GM23338 (cell line): ENCODE data around the gene MAGOH. TPM values are rescaled to one million over a fixed set of nuclear protein-coding genes. Genes with fewer than 3 reads are reported as not detected.

Source experiments
- ATAC-seq: fragments of 200-7000 bp; cut with Tn5 transposase; 3 replicates; pipeline ENCODE4 v1.9.1; 2020
- DNase-seq: peaks from one replicate; pipeline ENCODE4 v3.0.0-alpha.2; 2015; ENCODE audit warnings: low spot score
- H2AFZ ChIP-seq: fragments of 200-600 bp; sonication (generic); 2 replicates; pipeline ENCODE4 v1.8.0; 2016; ENCODE audit warnings: antibody characterized with exemption, mild to moderate bottlenecking, moderate library complexity
- H3F3A ChIP-seq: fragments of 200-600 bp; sonication (generic); replicated peaks from 2 replicates; pipeline ENCODE4 v1.8.0; 2017; ENCODE audit warnings: antibody characterized with exemption, mixed run types, low read depth
- H3K27ac ChIP-seq: fragments of 200-600 bp; sonication (generic); 2 replicates; pipeline ENCODE4 v1.6.1; 2016; ENCODE audit warnings: low read depth
- H3K27me3 ChIP-seq: fragments of 200-600 bp; sonication (generic); 2 replicates; pipeline ENCODE4 v1.8.0; 2016; ENCODE audit warnings: mild to moderate bottlenecking, mixed run types, moderate library complexity; ENCODE audit not compliant: insufficient read depth
- H3K36me3 ChIP-seq: fragments of 200-600 bp; sonication (generic); 2 replicates; pipeline ENCODE4 v1.8.0; 2016; ENCODE audit warnings: mild to moderate bottlenecking; ENCODE audit not compliant: insufficient read depth
- H3K4me1 ChIP-seq: fragments of 200-600 bp; sonication (generic); 2 replicates; pipeline ENCODE4 v1.8.0; 2016; ENCODE audit warnings: mild to moderate bottlenecking, moderate library complexity; ENCODE audit not compliant: insufficient read depth
- H3K4me2 ChIP-seq: fragments of 200-600 bp; sonication (generic); 2 replicates; pipeline ENCODE4 v1.7.1; 2017; ENCODE audit warnings: mixed run types
- H3K4me3 ChIP-seq: fragments of 200-600 bp; sonication (generic); 2 replicates; pipeline ENCODE4 v1.6.1; 2016; ENCODE audit warnings: mixed run types
- H3K79me2 ChIP-seq: fragments of 200-600 bp; sonication (generic); replicated peaks from 2 replicates; pipeline ENCODE4 v1.8.0; 2017; ENCODE audit warnings: mild to moderate bottlenecking; ENCODE audit not compliant: insufficient read depth
- H3K9me2 ChIP-seq: fragments of 200-600 bp; sonication (generic); 2 replicates; pipeline ENCODE4 v1.8.0; 2017; ENCODE audit not compliant: insufficient read depth
- H4K20me1 ChIP-seq: fragments of 200-600 bp; sonication (generic); replicated peaks from 2 replicates; pipeline ENCODE4 v1.8.0; 2017; ENCODE audit warnings: mild to moderate bottlenecking; ENCODE audit not compliant: insufficient read depth
- H3K27ac Mint-ChIP-seq: 2 replicates; pipeline ENCODE4 v1.8.0; 2020; ENCODE audit warnings: inconsistent platforms, mild to moderate bottlenecking, moderate library complexity, mixed read lengths
- H3K27me3 Mint-ChIP-seq: 3 replicates; pipeline ENCODE4 v1.8.0; 2022; ENCODE audit warnings: low read depth, mild to moderate bottlenecking, moderate library complexity, mixed read lengths, inconsistent platforms; ENCODE audit not compliant: insufficient read depth, poor library complexity
- H3K36me3 Mint-ChIP-seq: 3 replicates; pipeline ENCODE4 v1.8.0; 2021; ENCODE audit warnings: low read depth, mild to moderate bottlenecking, inconsistent platforms, moderate library complexity, mixed read lengths
- H3K4me1 Mint-ChIP-seq: 3 replicates; pipeline ENCODE4 v1.8.0; 2020; ENCODE audit warnings: mild to moderate bottlenecking, inconsistent platforms, mixed read lengths
- H3K4me3 Mint-ChIP-seq: 3 replicates; pipeline ENCODE4 v1.8.0; 2021; ENCODE audit warnings: moderate library complexity, mild to moderate bottlenecking, inconsistent platforms, mixed read lengths
- H3K9me3 Mint-ChIP-seq: 3 replicates; pipeline ENCODE4 v1.8.0; 2020; ENCODE audit warnings: moderate library complexity, mild to moderate bottlenecking, inconsistent platforms, mixed read lengths
- CREB1 ChIP-seq: fragments of 250-450 bp; sonication (Bioruptor Pico); IDR thresholded peaks from 2 replicates; pipeline ENCODE4 v1.5.0; 2020; ENCODE audit warnings: low read depth, mild to moderate bottlenecking, moderate library complexity
- ETS1 ChIP-seq: IDR thresholded peaks from 2 replicates; pipeline ENCODE4 v1.6.1; 2016; ENCODE audit warnings: antibody characterized with exemption
- EZH2 ChIP-seq: fragments of 200-600 bp; sonication (generic); IDR thresholded peaks from one replicate; pipeline ENCODE4 v1.8.0; 2017; ENCODE audit warnings: antibody characterized with exemption, mild to moderate bottlenecking, low read depth; ENCODE audit not compliant: unreplicated experiment
- EZH2phosphoT487 ChIP-seq: fragments of 200-600 bp; sonication (generic); IDR thresholded peaks from one replicate; pipeline ENCODE4 v1.8.1; 2018; ENCODE audit warnings: antibody characterized with exemption; ENCODE audit not compliant: unreplicated experiment
- JUNB ChIP-seq: IDR thresholded peaks from one replicate; pipeline ENCODE4 v1.6.1; 2016; ENCODE audit warnings: antibody characterized with exemption; ENCODE audit not compliant: unreplicated experiment
- NANOG ChIP-seq: IDR thresholded peaks from 2 replicates; pipeline ENCODE4 v1.6.1; 2016; ENCODE audit warnings: antibody characterized with exemption, borderline replicate concordance
- POLR2AphosphoS5 ChIP-seq: IDR thresholded peaks from 2 replicates; pipeline ENCODE4 v1.6.1; 2016; ENCODE audit warnings: antibody characterized with exemption, low read depth
- REST ChIP-seq: IDR thresholded peaks from one replicate; pipeline ENCODE4 v1.6.1; 2018; ENCODE audit warnings: antibody characterized with exemption; ENCODE audit not compliant: unreplicated experiment
- STAT1 ChIP-seq: IDR thresholded peaks from one replicate; pipeline ENCODE4 v1.6.1; 2016; ENCODE audit warnings: antibody characterized with exemption; ENCODE audit not compliant: unreplicated experiment
- ZNF114 ChIP-seq: fragments of 250-450 bp; sonication (Bioruptor Pico); IDR thresholded peaks from 2 replicates; pipeline ENCODE4 v1.5.0; 2020; ENCODE audit warnings: mild to moderate bottlenecking, moderate library complexity
- polyA plus RNA-seq: library from polyadenylated mRNA; unstranded; fragments of >200 nt; fragmentation: Nextera tagmentation; extraction: Ambion mirVana; gene quantifications from 2 replicates; pipeline ENCODE4 v1.2.1, GENCODE V29; 2016
- total RNA-seq: library from RNA; depleted of rRNA; stranded (reverse); fragments of >200 nt; shearing (Covaris generic); gene quantifications from 2 replicates; pipeline ENCODE4 v1.2.3, GENCODE V29; 2014

The MAGOH gene
- total and polyA plus RNA-seq, 2 experiments from 2014 or later = 79.3 to 185 TPM

GRCh38 chr1:53249706-53250105, 11.4 kb upstream of the MAGOH start:
- no peak for TF ChIP-seq EZH2phosphoT487
- TF ChIP-seq NANOG = no peak
- TF ChIP-seq ETS1 = no peak
- TF ChIP-seq CREB1 (CRISPR knock-in tag) = no peak
- TF ChIP-seq ZNF114 = no peak
- TF ChIP-seq REST = no peak
- TF ChIP-seq STAT1 = no peak
- no peak for TF ChIP-seq EZH2
- H3K4me1 Mint-ChIP-seq = no peaks in the 10 kb centered on the region; the same call in 2 of the 3 replicates
- Histone ChIP-seq H2AFZ (no peak overlapping the region), H4K20me1 (peaks cover 15% of the 10 kb centered on the region), H3K79me2 (no peaks in the 10 kb centered on the region), H3K4me3 (no peak overlapping the region), H3K9me2 (no peaks in the 10 kb centered on the region), H3K27me3 (no peaks in the 10 kb centered on the region), H3F3A (peaks cover 8% of the 10 kb centered on the region; the same call in 1 of the 2 replicates), H3K27ac (no peak overlapping the region), H3K4me1 (no peaks in the 10 kb centered on the region), H3K36me3 (peaks cover 79% of the 10 kb centered on the region), H3K4me2 (no peak overlapping the region)
- peaks cover 6% of the 10 kb centered on the region for H3K27me3 Mint-ChIP-seq
- no peak for ATAC-seq
- H3K36me3 Mint-ChIP-seq = peaks cover 86% of the 10 kb centered on the region
- H3K9me3 Mint-ChIP-seq = no peaks in the 10 kb centered on the region
- no peak overlapping the region for H3K4me3 Mint-ChIP-seq
- no peak overlapping the region for H3K27ac Mint-ChIP-seq
- DNase-seq = no peak

GRCh38 chr1:53246261-53247134, 8.2 kb upstream of the MAGOH start:
- Mint-ChIP-seq H3K9me3 (no peaks in the 10 kb centered on the region), H3K27ac (no peak overlapping the region), H3K27me3 (peaks cover 6% of the 10 kb centered on the region), H3K4me3 (no peak overlapping the region), H3K4me1 (no peaks in the 10 kb centered on the region; the same call in 2 of the 3 replicates), H3K36me3 (peaks cover 59% of the 10 kb centered on the region)
- H3K9me2 ChIP-seq = no peaks in the 10 kb centered on the region
- DNase-seq = no peak
- no peak overlapping the region for H3K27ac ChIP-seq
- no peak for ATAC-seq
- H3K4me2 ChIP-seq = no peak overlapping the region
- H3K79me2 ChIP-seq = no peaks in the 10 kb centered on the region
- H4K20me1 ChIP-seq = peaks cover 14% of the 10 kb centered on the region
- no peak for TF ChIP-seq EZH2
- no peak for TF ChIP-seq ETS1
- TF ChIP-seq POLR2AphosphoS5 = no peak
- TF ChIP-seq NANOG = no peak
- no peak for TF ChIP-seq CREB1 (CRISPR knock-in tag)
- no peak for TF ChIP-seq JUNB
- no peak for TF ChIP-seq EZH2phosphoT487
- TF ChIP-seq REST = no peak
- H3K27me3 ChIP-seq = no peaks in the 10 kb centered on the region
- no peak overlapping the region for H2AFZ ChIP-seq
- H3F3A ChIP-seq = peaks cover 15% of the 10 kb centered on the region; the same call in 1 of the 2 replicates
- no peaks in the 10 kb centered on the region for H3K4me1 ChIP-seq
- H3K4me3 ChIP-seq = no peak overlapping the region
- H3K36me3 ChIP-seq = peaks cover 53% of the 10 kb centered on the region
